ENCODE results near the gene HEXD. TPM values are rescaled to one million over a fixed set of nuclear protein-coding genes. Genes with fewer than 3 reads are reported as not detected.
"Not testable (repeated sequence)": the region's sequence is repeated elsewhere in the genome, so short reads cannot be mapped to it uniquely, and the experiment has no call there.

The HEXD gene
- total RNA-seq, 1 experiment from 2014 or later, result 30.0 TPM

GRCh38 chr17:82372249-82373071 is 45.7 kb upstream of the HEXD start:
- Histone ChIP-seq H3K9me3 (ENCODE audit: insufficient read depth, low read depth) (no peaks in the 10 kb centered on the region), H3K27ac (no peak overlapping the region), H3K4me2 (no peak overlapping the region), H3K4me1 (replicated peaks; ENCODE audit: insufficient read depth) (no peaks in the 10 kb centered on the region), H3K4me3 (no peak overlapping the region), H2AFZ (no peak overlapping the region), H3K9me2 (ENCODE audit: insufficient read depth) (no peaks in the 10 kb centered on the region), H3K79me2 (ENCODE audit: low read depth) (no peaks in the 10 kb centered on the region), H3K36me3 (ENCODE audit: low read depth) (no peaks in the 10 kb centered on the region), H3F3A (ENCODE audit: insufficient read depth, low read depth) (no peaks in the 10 kb centered on the region), H3K27me3 (ENCODE audit: insufficient read depth, low read depth) (no peaks in the 10 kb centered on the region), H4K20me1 (ENCODE audit: insufficient read depth) (no peaks in the 10 kb centered on the region)
- no TSS peak for BruUV-seq (replicated peaks)
- intact Hi-C loops (cut with micrococcal nuclease; ENCODE audit: unreplicated experiment), result no loop called here
- POLR2A ChIA-PET (ENCODE audit: unreplicated experiment), result interaction anchor here (0.6 kb wide), 1 partner anchor 191 kb away, joined by 4 read pairs; no protein-coding TSS in a partner anchor
- CTCF ChIA-PET, result interaction anchor here (0.6 kb wide), 1 partner anchor 151 kb away, joined by 3 read pairs; no protein-coding TSS in a partner anchor
- TF ChIP-seq CTCF (conservative IDR thresholded peaks at IDR 0.05), result no peak
- no peak for TF ChIP-seq EZH2 (IDR thresholded peaks at IDR 0.05; ENCODE audit: low read depth)
- no peak for DNase-seq

- H3K36me3 ChIP-seq (ENCODE audit: low read depth); H3K4me1 ChIP-seq (replicated peaks; ENCODE audit: insufficient read depth); DNase-seq; H3K4me2 ChIP-seq; H3F3A ChIP-seq (ENCODE audit: insufficient read depth, low read depth); BruUV-seq (replicated peaks); H3K4me3 ChIP-seq; intact Hi-C loops (cut with micrococcal nuclease; ENCODE audit: unreplicated experiment); H3K27ac ChIP-seq; H3K9me2 ChIP-seq (ENCODE audit: insufficient read depth); H3K27me3 ChIP-seq (ENCODE audit: insufficient read depth, low read depth); H2AFZ ChIP-seq; H3K79me2 ChIP-seq (ENCODE audit: low read depth); H4K20me1 ChIP-seq (ENCODE audit: insufficient read depth); H3K9me3 ChIP-seq (ENCODE audit: insufficient read depth, low read depth): not testable (repeated sequence)
- ChIA-PET POLR2A (ENCODE audit: unreplicated experiment) (interaction anchor here (0.6 kb wide), 1 partner anchor 191 kb away, joined by 4 read pairs; no protein-coding TSS in a partner anchor), CTCF (interaction anchor here (0.6 kb wide), 1 partner anchor 151 kb away, joined by 3 read pairs; no protein-coding TSS in a partner anchor)
These were observed 45.1 kb upstream of the HEXD start for GRCh38 chr17:82373072-82373452.

GRCh38 chr17:82373731-82374625 is 44.2 kb upstream of the HEXD start:
- Histone ChIP-seq H3K4me2 (no peak overlapping the region), H3K79me2 (ENCODE audit: low read depth) (no peaks in the 10 kb centered on the region), H3K27ac (no peak overlapping the region), H3K4me3 (no peak overlapping the region), H3K9me2 (ENCODE audit: insufficient read depth) (no peaks in the 10 kb centered on the region), H2AFZ (no peak overlapping the region), H3K9me3 (ENCODE audit: insufficient read depth, low read depth) (no peaks in the 10 kb centered on the region), H3K27me3 (ENCODE audit: insufficient read depth, low read depth) (peaks cover 3% of the 10 kb centered on the region; the same call in 1 of the 2 replicates), H3F3A (ENCODE audit: insufficient read depth, low read depth) (no peaks in the 10 kb centered on the region), H4K20me1 (ENCODE audit: insufficient read depth) (no peaks in the 10 kb centered on the region), H3K36me3 (ENCODE audit: low read depth) (no peaks in the 10 kb centered on the region), H3K4me1 (replicated peaks; ENCODE audit: insufficient read depth) (no peaks in the 10 kb centered on the region)
- no peak for DNase-seq
- BruUV-seq (replicated peaks), result no TSS peak
- CTCF ChIA-PET, result no interaction called here
- intact Hi-C loops (cut with micrococcal nuclease; ENCODE audit: unreplicated experiment), result no loop called here
- TF ChIP-seq EZH2 (IDR thresholded peaks at IDR 0.05; ENCODE audit: low read depth) (no peak), CTCF (conservative IDR thresholded peaks at IDR 0.05) (no peak)
- POLR2A ChIA-PET (ENCODE audit: unreplicated experiment), result no interaction called here
